Muscle of arm (tissue), 14 donors: ENCODE results near the gene SAE1. TPM values are rescaled to one million over a fixed set of nuclear protein-coding genes. Genes with fewer than 3 reads are reported as not detected.
"Not testable (repeated sequence)": the region's sequence is repeated elsewhere in the genome, so short reads cannot be mapped to it uniquely, and the experiment has no call there.

Experiments used
- DNase-seq: peaks from one replicate; pipeline ENCODE4 v3.0.0-alpha.2; 2013
- long read RNA-seq, 11 donors: transcript quantifications; one replicate each; lab custom pipeline, GENCODE V29; 2026
- polyA plus RNA-seq, 12 donors: library from polyadenylated mRNA; unstranded; fragments of 120-200 nt; gene quantifications; one replicate each; pipeline ENCODE4 v1.2.1, GENCODE V29; 2013; ENCODE audit not compliant: insufficient read length in 12 of 12

Gene SAE1
- polyA plus RNA-seq, result 10 to 100 TPM in 11 of 12 donors, not detected in 1; 53.5 to 94.9 (median 76.7) TPM
- long read RNA-seq, donor 1, transcript SAE1-201 (9 exons, 2,049 nt), result major isoform, 18 of 32 reads
- long read RNA-seq, donor 1, partial matches to known transcripts, result 14 of 32 reads
- long read RNA-seq, donor 1, other reads (novel, unspliced or antisense), result 0 of 32 reads
- long read RNA-seq, donor 2, transcript SAE1-201 (9 exons, 2,049 nt), result major isoform, 27 of 52 reads
- long read RNA-seq, donor 2, partial matches to known transcripts, result 19 of 52 reads
- long read RNA-seq, donor 2, other reads (novel, unspliced or antisense), result 0 of 52 reads
- long read RNA-seq, donor 3, transcript SAE1-201 (9 exons, 2,049 nt), result major isoform, 13 of 13 reads
- long read RNA-seq, donor 3, partial matches to known transcripts, result 0 of 13 reads
- long read RNA-seq, donor 3, other reads (novel, unspliced or antisense), result 0 of 13 reads
- long read RNA-seq, donor 4, transcript SAE1-201 (9 exons, 2,049 nt), result major isoform, 8 of 16 reads
- long read RNA-seq, donor 4, partial matches to known transcripts, result 7 of 16 reads
- long read RNA-seq, donor 4, other reads (novel, unspliced or antisense), result 0 of 16 reads
- long read RNA-seq, donor 5, transcript SAE1-201 (9 exons, 2,049 nt), result major isoform, 37 of 38 reads
- long read RNA-seq, donor 5, partial matches to known transcripts, result 0 of 38 reads
- long read RNA-seq, donor 5, other reads (novel, unspliced or antisense), result 0 of 38 reads
- long read RNA-seq, donor 6, transcript SAE1-201 (9 exons, 2,049 nt), result major isoform, 11 of 28 reads
- long read RNA-seq, donor 6, partial matches to known transcripts, result 15 of 28 reads
- long read RNA-seq, donor 6, other reads (novel, unspliced or antisense), result 0 of 28 reads
- long read RNA-seq, donor 7, transcript SAE1-201 (9 exons, 2,049 nt), result major isoform, 9 of 9 reads
- long read RNA-seq, donor 7, partial matches to known transcripts, result 0 of 9 reads
- long read RNA-seq, donor 7, other reads (novel, unspliced or antisense), result 0 of 9 reads
- long read RNA-seq, donor 8, transcript SAE1-201 (9 exons, 2,049 nt), result major isoform, 22 of 26 reads
- long read RNA-seq, donor 8, partial matches to known transcripts, result 0 of 26 reads
- long read RNA-seq, donor 8, other reads (novel, unspliced or antisense), result 0 of 26 reads
- long read RNA-seq, donor 9, transcript SAE1-201 (9 exons, 2,049 nt), result major isoform, 12 of 13 reads
- long read RNA-seq, donor 9, partial matches to known transcripts, result 0 of 13 reads
- long read RNA-seq, donor 9, other reads (novel, unspliced or antisense), result 0 of 13 reads
- long read RNA-seq, donor 10, transcript SAE1-201 (9 exons, 2,049 nt), result major isoform, 18 of 25 reads
- long read RNA-seq, donor 10, partial matches to known transcripts, result 6 of 25 reads
- long read RNA-seq, donor 10, other reads (novel, unspliced or antisense), result 0 of 25 reads
- long read RNA-seq, donor 11, transcript SAE1-201 (9 exons, 2,049 nt), result major isoform, 23 of 26 reads
- long read RNA-seq, donor 11, partial matches to known transcripts, result 0 of 26 reads
- long read RNA-seq, donor 11, other reads (novel, unspliced or antisense), result 0 of 26 reads

DNA sequence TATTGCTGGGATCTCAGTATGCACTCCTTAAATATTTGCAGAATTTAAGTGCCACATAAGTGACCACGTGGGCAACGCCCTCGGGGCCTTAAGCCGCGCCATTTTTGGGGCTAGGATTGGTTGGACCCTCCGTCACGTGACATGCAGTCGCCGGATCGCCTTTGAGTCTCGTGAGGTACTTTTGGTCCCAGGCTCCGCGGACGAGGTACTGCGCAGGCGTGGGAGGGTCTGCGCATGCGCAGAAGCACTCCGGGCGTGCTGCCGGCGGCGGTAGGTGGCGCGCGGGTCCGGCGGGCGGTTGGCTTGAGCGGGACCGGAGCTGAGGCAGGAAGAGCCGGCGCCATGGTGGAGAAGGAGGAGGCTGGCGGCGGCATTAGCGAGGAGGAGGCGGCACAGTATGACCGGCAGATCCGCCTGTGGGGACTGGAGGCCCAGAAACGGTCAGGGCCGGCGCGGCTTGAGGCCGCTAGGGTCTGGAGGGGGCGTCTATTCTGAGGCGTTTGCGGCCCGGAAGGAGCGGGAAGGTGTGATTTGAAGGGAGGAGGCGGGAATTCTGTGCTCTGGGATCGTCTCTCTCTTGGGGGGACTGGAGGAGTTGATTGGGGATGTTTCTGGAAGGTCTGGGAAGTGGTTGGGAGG lies at the start of gene SAE1:
Gene SAE1 (plus strand): TSS at position 247 of the 639 bp plus-strand sequence. CDS start 96 bp downstream, at position 343.
- DNase-seq, result peak; percentile 98

DNA sequence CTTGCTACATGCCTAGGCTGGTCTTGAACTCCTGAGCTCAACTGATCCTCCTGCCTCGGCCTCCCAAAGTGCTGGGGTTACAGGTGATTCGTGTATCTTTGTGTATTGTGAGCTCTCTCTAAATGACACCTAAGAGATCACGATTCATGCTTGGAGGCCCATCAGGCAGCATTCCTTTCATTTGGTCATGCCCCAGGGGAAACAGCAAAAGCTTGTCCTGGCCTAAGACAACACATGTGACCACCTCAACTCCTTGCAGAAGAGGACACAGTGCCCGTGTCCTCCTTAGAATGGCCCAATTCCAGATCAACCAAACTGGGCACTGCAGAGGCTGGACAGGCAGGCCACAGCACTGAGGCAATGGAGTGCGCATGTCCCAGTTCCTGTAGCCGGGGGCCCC lies 49.5 kb upstream of the SAE1 start:
- no peak for DNase-seq

DNA sequence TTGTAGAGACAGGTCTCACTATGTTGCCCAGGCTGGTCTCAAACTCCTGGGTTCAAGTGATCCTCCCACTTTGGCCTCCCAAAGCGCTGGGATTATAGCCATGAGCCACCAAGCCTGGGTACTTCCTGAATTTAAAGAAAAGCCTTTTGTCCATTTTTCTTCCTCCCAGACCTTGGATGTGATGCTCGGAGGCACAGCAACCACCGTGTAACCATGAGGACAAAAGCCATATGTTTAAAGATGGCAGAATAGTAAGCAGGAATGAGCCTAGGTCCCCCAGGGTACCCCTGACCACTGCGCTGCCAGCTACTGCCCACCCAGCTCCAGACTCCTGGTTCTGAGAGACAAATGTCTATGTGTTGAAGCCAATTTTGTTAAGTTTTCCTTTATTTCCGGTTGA lies 48.1 kb upstream of the SAE1 start:
- DNase-seq, result no peak

DNA sequence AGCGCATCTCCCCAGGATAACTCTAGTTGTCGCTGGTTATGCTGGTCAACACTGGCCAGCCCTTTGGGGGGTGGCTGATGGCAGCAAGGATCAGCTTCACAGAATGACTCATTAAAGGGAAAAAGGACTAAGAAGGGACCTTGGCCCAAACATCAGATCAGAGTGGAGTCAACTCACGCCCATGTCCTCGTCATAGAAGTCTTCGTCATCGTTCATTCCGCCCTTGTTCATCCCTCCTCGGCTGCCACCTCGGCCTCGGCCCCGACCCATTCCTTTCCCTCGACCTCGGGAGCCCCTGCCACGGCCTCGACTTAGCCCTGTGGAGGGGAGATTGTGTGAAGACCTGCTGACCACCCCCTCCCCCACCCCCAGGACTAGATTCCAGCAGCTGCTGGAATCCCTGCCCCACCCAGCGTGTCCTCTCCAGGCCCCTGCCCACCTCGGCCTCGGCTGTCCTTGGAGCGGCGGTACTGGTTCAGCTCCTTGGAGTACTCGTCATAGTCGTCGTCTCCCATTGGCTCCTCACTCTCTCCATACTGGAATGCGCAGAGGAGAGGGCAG lies 45.7 kb upstream of the SAE1 start:
- DNase-seq, result no peak

DNA sequence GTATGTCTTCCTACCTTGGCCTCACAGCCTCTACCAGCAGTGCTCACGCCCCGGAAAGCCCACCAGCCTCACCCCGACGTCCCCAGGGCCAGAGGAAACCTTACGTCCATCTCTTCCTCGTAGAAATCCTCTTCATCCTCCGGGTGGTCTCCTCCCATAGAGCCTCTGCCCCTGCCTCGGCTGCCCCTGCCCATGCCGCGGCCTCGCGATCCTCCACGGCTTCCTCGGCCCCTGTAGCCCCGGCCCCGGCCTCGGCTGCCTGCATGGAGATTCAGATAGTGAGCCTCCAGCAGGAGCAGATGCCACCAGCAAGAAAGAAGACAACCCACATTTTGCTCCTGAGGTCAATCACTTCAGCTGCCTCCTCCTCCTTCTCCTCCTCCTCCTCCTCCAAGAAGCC lies 44.4 kb upstream of the SAE1 start:
- DNase-seq, result no peak

DNA sequence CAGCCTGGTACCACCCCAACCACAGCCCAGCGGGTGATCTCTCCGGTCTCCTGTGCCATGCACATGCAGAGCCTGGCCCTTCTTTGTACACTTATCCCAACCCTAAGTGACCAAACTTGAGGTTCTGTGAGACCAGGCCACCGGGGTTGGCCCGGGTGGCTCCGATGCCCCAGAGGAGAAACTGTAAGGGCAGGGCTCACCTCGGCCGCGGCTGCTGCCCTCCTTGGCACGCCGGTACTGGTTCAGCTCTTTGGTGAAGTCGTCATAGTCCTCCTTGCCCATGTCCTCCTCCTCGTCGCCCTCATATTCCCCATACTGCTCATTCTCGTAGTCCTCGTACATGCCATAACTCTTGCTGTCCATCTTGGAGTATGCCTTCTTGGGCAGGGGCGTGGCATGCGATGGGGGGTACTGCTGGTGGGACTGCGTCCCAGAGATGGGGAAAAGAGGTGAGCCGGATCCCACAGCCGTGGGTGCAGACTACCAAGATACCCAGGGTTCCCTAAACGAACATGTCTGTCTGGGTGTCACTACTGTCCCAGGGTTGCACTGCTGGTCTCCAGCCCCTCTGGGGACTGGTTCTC lies 40.8 kb upstream of the SAE1 start:
- no peak for DNase-seq

DNA sequence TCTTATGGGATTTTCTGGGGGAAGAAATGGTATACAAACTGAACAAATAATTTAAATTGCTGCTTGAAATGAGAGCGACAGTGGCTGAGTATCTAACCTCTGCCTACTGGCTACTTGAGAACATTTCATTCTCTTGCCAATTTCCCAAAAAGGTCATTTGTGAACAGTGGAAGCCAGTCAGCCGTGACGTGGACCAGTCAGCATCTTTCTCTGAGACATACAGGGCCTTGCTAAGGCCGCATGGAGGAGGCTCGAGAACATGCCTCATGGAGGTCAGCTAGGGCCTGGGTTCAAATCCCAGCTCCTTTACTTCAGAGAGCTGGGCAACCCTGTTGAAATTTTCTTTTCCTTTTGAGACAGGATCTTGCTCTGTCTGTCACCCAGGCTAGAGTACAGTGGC lies 37.4 kb upstream of the SAE1 start:
- no peak for DNase-seq

DNA sequence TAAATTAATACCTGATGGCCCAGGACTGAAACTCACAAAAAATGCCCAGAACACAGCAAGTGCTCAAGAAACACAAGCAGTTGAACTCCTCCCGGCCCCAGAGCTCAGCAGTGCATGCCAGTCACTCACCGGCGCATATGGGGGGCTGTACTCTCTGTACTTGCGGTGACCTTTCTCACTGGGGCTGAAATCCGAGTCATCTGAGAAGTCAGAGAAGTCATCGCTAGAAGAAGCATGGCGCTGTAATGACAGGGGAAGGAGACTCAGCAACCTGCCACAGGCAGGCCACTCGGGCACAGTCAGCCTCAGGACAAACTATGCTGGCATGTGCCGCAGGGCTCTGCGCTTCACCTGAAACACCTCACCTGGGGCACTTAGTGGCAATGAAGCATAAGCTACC lies 36.8 kb upstream of the SAE1 start:
- DNase-seq, result no peak

DNA sequence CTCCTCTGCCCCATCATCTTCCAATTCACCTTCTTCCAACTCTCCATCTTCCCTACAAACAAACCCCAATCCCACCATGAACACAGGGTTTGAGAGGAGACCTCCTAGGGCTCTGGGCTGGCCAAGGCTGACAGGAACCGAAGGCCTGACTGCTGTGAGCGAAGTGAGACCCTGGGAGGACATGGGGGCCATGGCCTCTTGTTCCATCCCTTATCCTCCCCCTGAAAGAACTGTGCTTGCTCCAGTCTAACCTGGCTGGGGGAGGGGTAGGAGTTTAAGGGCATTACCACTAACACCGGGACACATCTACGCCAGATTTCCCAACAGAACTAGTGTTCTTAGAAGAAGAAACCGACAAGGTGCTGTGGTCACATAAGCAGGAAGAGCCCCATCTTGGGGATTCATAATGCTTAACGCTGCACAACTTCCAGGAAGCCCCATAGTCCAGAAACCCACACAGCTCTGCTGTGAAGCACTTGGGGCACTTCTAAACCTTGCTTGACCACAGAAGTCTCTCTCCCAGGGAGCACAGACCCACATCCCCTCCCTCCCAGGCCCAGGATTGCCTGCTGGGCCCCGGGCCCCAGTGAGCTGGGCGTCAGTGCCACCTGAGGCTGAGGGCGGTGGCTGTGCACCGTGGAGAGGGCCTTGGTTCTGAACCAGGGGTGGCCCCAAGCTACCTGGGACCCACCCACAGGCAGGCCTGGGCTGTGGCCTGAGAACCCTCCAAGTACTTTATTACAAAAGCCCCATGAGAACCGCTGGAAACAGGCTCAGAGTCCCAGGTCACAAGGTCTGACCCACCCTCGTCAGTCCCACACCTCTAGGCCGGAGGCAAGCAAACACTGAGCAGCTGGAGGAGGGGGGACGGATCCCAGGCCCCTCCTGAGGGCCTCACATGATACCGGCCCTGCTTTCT lies 35.8 kb upstream of the SAE1 start:
- DNase-seq, result no peak

DNA sequence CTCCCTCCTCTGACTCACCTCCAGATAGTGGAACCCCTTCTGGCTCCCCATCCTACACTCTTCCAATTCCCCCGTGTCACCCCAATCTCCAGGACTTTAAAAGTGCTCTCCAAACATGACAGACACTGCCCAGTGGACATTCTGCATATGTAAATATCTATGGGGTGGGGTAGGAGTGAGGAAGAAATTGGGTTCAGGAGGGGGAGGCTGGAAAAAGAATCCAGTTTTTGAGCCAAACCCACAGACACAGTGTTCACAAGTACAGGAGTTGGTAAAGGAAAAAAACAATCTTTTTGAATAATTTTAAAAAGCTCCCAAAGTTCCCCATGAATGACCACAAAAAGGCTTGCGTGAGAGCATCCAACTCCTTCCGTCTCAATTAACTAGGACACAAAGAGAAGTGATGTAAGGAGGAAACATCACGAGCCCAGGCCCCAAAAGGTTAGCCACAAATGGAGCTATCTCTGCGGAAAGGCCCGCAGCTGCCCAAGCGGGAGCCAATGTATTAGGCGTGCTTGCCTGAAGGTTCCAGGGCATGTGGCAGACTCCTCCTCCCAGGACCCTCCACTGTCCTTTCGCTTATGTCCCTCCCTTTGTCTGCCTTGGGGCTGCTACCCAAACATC lies 35.0 kb upstream of the SAE1 start:
- no peak for DNase-seq

DNA sequence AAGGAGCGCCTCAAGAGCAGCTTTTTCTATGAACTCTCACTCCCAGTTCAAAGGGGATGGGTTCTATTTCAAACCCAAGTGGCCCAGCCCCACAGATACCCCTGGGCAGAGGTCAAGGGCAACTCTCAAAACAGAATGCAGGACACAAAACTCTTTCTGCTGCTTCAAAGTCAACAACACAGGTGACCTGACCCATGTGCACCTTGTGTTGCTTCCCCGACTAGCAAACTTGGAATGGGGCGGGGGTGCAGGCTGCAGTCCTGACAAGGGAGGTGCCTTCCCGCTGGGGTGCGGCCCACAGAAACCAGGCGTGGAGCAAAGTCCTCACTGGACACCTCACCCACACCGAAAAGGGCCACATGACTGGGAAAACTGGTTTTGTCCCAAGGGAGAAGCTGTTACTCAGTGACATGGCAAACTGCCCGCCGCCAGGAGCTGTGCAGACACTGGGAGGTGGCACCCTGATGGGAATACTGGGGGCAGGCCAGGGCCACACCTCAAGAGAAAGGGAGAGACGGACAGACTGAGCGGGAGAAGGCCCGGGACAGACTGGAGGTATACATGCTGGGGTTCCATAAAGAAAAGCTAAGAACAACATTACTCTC lies 34.4 kb upstream of the SAE1 start:
- DNase-seq, result no peak

DNA sequence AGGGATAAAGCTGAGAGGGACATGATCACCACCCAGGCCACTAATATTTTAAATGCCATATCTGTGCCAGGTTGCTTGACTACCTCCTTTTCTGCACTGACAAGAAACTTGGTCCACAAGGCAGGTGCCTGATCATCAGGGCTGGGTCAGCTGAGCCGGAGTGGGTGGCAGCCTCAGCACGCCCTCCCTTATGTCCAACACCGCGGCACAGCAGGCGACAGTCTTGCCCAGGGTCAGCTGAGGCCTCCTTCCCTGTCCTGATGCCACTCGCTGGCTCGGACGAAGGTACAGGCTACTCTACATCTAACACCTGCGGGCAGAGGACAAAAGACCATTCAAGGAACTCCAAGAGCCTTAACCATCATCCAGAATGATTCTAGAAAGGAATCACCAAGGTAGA lies 33.9 kb upstream of the SAE1 start:
- no peak for DNase-seq

DNA sequence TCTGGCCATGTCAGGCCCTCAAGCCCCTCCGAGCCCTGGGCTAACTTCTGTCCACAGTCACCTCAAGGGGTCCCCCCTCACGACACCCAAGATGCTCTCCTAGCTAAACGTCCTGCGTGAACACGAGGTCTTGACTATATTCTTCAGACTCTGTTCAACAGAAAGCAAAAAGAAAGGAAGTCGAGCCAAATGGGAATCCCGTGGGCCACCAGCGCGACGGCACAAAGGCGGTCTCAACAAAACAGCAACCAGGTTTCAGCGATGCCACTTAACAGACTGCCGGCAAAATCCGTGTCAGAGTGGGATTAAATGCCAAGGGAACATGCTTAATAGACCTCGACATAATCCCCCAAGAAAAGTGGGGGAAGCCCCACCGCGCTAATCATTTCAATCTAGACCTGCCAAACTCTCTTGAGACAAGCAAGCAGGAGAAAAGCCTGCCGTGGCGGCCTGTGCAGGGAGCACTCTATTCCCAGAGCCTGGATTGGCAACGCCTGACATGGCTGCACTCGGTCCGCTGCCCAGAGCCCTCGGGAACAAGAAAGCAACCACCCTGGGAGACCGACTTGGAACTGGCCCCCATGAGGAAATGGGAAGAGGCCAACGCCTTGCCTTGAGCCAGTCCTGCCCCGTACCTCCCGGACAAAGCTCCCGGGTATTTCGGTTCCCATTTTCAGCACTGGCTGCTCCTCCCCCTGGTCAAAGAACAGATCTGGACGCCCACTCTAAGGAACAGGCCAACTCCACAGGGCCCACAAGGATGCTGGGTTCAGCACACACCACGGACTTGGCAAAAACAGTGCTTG lies 33.0 kb upstream of the SAE1 start:
- DNase-seq, result no peak

DNA sequence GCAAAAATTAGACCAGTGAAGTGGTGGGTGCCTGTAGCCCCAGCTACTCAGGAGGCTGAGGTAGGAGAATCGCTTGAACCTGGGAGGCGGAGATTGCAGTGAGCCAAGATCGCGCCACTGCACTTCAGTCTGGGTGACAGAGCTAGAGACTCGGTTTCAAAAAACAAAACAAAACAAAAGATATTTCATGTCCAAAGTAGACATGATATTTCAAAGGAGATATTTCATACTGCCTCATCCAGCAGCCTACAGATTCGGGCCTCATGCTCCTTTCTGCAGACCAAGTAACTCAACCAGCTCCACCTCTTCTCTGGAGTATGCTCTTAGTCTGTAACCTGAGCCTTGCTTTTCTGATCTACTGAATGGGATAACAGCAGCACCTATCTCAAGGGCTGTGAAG lies 32.0 kb upstream of the SAE1 start:
- no peak for DNase-seq

DNA sequence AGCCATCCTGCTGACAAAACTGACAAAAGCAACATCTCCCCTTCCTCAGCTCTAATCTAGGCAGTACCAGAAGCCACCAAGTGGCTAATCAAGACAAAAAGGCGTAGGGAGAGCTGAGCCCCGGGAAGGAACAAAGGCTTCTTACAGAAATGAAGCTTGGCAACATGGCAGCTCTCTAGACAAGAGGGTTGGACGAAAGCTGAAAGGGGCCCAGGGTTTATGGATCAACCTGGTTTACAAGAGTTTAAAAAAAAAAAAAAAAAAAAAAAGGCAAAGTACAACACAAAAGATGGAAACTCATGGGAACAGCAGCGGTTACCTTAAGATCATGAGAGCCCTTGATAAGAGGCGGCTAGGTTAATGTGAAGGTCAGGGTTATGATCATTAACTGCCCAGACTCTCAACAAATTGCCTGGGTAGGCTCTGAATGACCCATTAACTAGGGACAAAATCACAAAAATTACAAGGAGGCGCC lies 31.0 kb upstream of the SAE1 start:
- no peak for DNase-seq

DNA sequence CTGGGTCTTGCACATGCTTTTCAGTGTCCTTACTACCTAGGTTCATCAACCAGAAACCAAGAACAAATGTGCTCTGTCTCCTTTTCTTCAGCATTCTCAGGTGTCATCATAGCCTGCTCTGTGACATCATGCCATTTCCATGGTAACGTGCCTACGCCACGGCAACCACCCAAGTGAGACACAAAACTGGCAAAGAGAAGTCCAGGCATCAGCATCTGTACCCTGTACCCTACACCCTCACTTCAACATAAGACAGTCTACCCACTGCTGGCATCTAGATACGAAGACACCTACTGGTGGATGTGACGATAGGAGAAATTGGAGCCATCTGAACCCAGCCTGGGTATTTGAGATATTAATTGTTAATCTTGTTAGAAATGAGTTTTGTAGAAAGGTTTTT lies 30.3 kb upstream of the SAE1 start:
- DNase-seq, result no peak

DNA sequence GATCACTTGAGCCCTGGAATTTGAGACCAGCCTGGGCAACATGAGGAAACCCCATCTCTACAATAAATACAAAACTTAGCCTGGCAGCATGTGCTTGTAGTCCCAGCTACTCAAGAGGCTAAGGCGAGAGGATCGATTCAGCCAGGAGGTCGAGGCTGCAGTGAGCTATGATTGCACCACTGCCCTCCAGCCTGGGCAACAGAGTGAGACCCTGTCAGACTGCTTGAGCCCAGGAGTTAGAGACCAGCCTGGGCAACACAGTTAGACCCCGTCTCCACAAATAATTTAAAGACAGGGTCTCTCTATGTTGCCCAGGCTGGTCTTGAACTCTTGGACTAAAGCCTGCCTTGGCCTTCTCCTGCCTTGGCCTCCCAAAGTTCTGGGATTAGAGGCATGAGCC lies 29.5 kb upstream of the SAE1 start:
- DNase-seq, result not testable (repeated sequence)
